OCI-LY7 (cell line): ENCODE results near the gene TMEM50A.

Source experiments
- EZH2phosphoT487 ChIP-seq: fragments of 200-600 bp; sonication (generic); IDR thresholded peaks from 2 replicates; pipeline ENCODE4 v1.6.1; 2018; ENCODE audit warnings: low read depth, borderline replicate concordance, mild to moderate bottlenecking, mixed run types, antibody characterized with exemption, low read length, moderate library complexity, mixed read lengths
- TF ChIP-seq, protein P1 (sequence below): fragments of 200-600 bp; sonication (generic); conservative IDR thresholded peaks from 2 replicates; pipeline ENCODE4 v1.5.1; 2014; ENCODE audit warnings: mild to moderate bottlenecking, antibody characterized with exemption, low read length, moderate library complexity, mixed read lengths

DNA sequence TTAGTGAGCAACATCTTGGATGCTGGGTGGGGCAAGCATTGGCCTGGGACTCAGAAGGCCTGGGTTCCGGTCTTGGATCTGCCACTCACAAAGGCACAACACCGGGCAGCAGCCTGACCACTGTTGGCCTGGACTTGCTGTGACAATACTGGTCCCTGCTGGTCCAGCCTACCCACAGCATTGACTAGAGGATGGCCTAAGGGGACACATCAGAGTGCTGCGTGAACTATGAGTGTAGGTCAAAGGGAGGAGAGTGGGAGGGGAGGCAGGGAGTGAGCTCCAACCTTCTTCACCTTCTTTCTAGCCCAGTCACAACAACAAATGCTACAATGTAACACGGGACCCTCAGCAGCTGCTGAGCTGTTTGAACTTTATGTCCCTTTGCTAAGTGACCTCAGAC lies 31.1 kb downstream of the TMEM50A start:
- TF ChIP-seq, protein P1, sequence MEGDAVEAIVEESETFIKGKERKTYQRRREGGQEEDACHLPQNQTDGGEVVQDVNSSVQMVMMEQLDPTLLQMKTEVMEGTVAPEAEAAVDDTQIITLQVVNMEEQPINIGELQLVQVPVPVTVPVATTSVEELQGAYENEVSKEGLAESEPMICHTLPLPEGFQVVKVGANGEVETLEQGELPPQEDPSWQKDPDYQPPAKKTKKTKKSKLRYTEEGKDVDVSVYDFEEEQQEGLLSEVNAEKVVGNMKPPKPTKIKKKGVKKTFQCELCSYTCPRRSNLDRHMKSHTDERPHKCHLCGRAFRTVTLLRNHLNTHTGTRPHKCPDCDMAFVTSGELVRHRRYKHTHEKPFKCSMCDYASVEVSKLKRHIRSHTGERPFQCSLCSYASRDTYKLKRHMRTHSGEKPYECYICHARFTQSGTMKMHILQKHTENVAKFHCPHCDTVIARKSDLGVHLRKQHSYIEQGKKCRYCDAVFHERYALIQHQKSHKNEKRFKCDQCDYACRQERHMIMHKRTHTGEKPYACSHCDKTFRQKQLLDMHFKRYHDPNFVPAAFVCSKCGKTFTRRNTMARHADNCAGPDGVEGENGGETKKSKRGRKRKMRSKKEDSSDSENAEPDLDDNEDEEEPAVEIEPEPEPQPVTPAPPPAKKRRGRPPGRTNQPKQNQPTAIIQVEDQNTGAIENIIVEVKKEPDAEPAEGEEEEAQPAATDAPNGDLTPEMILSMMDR, result no peak
- TF ChIP-seq EZH2phosphoT487, result no peak
